GM12878 (cell line): ENCODE results near the gene MOXD1. TPM values are rescaled to one million over a fixed set of nuclear protein-coding genes. Genes with fewer than 3 reads are reported as not detected.

Experiments
- ATAC-seq: fragments of 200-7000 bp; cut with Tn5 transposase; 3 replicates; pipeline ENCODE4 v1.9.1; 2020; ENCODE audit warnings: mild to moderate bottlenecking, moderate library complexity
- BruUV-seq: library from RNA; stranded (reverse); fragments of 400-500 nt; replicated peaks from 2 replicates; lab custom pipeline; 2021; lab: Mats Ljungman, UMichigan
- CTCF ChIA-PET: fragments of 300-600 bp; sonication (Branson Sonifier 250); formaldehyde crosslinking; extraction: SDS; loops from one replicate; lab custom pipeline; 2021; ENCODE audit warnings: inconsistent platforms; lab: Yijun Ruan, JAX
- POLR2A ChIA-PET: fragments of 350-600 bp; formaldehyde crosslinking; extraction: SDS; loops from one replicate; lab custom pipeline; 2021; ENCODE audit warnings: inconsistent platforms; lab: Charles Lee
- RAD21 ChIA-PET: fragments of 300-600 bp; sonication (Branson Sonifier 250); formaldehyde crosslinking; loops from one replicate; lab custom pipeline; 2023; ENCODE audit warnings: antibody characterized with exemption; ENCODE audit not compliant: unreplicated experiment; lab: Charles Lee
- SMC1A ChIA-PET: fragments of 300-600 bp; sonication (Branson Sonifier 250); formaldehyde crosslinking; loops from one replicate; lab custom pipeline; 2023; ENCODE audit not compliant: unreplicated experiment, uncharacterized antibody; lab: Charles Lee
- DNase-seq: peaks from one replicate; pipeline ENCODE4 v3.0.0-alpha.2; 2011; ENCODE audit warnings: low read depth, low spot score
- FAIRE-seq: peaks from 3 replicates; lab custom pipeline; 2011; peaks lifted over from hg19 to GRCh38; lab: Jason Lieb, UNC
- H2AFZ ChIP-seq: 2 replicates; pipeline ENCODE4 v1.6.0; 2011; ENCODE audit warnings: low read depth, low read length, control low read depth; ENCODE audit not compliant: control insufficient read depth
- H3K27ac ChIP-seq: 2 replicates; pipeline ENCODE4 v1.5.1; 2011; ENCODE audit warnings: control low read depth; ENCODE audit not compliant: control insufficient read depth, insufficient read depth
- H3K27me3 ChIP-seq, 2 experiments: replicated peaks in 1 of 2; 2 replicates each; pipeline versions ENCODE4 v1.6.0 to v1.6.1; 2011; ENCODE audit warnings: low read length in 1 of 2; ENCODE audit not compliant: control insufficient read depth in 2 of 2, insufficient read depth in 2 of 2
- H3K36me3 ChIP-seq, 2 experiments: 2 replicates each; pipeline ENCODE4 v1.5.1; 2011; ENCODE audit warnings: low read length in 1 of 2; ENCODE audit not compliant: control insufficient read depth in 2 of 2, insufficient read depth in 2 of 2
- H3K4me1 ChIP-seq: 2 replicates; pipeline ENCODE4 v1.6.1; 2011; ENCODE audit warnings: mild to moderate bottlenecking, low read length, moderate library complexity, mixed read lengths; ENCODE audit not compliant: control insufficient read depth, insufficient read depth
- H3K4me2 ChIP-seq: 2 replicates; pipeline ENCODE4 v1.6.0; 2011; ENCODE audit warnings: control low read depth; ENCODE audit not compliant: control insufficient read depth, insufficient read depth
- H3K4me3 ChIP-seq: fragments of 200-600 bp; sonication (generic); 2 replicates; pipeline ENCODE4 v1.5.1; 2016
- H3K79me2 ChIP-seq: 2 replicates; pipeline ENCODE4 v1.6.0; 2011; ENCODE audit warnings: low read length; ENCODE audit not compliant: control insufficient read depth, insufficient read depth
- H3K9ac ChIP-seq: 2 replicates; pipeline ENCODE4 v1.8.0; 2011; ENCODE audit warnings: low read length, control low read depth, mixed read lengths; ENCODE audit not compliant: control insufficient read depth, insufficient read depth
- H3K9me3 ChIP-seq: replicated peaks from 3 replicates; pipeline ENCODE4 v1.5.1; 2011; ENCODE audit warnings: mild to moderate bottlenecking, low read length; ENCODE audit not compliant: control insufficient read depth, insufficient read depth
- H4K20me1 ChIP-seq: 2 replicates; pipeline ENCODE4 v1.6.0; 2011; ENCODE audit not compliant: control insufficient read depth, insufficient read depth
- JUNB ChIP-seq: IDR thresholded peaks from 2 replicates; pipeline ENCODE4 v1.6.1; 2016; ENCODE audit warnings: antibody characterized with exemption, mild to moderate bottlenecking
- KLF5 ChIP-seq: fragments of 450-650 bp; IDR thresholded peaks from 2 replicates; pipeline ENCODE4 v1.6.1; 2014; ENCODE audit warnings: mild to moderate bottlenecking; ENCODE audit not compliant: partially characterized antibody
- RAD51 ChIP-seq: fragments of 450-650 bp; IDR thresholded peaks from 2 replicates; pipeline ENCODE4 v1.6.1; 2016; ENCODE audit warnings: moderate library complexity, mild to moderate bottlenecking, inconsistent platforms
- SIX5 ChIP-seq: IDR thresholded peaks from 2 replicates; pipeline ENCODE4 v1.6.1; 2011; ENCODE audit warnings: mild to moderate bottlenecking, low read depth, low read length, moderate library complexity; ENCODE audit not compliant: severe bottlenecking
- ZBED1 ChIP-seq: IDR thresholded peaks from 2 replicates; pipeline ENCODE4 v1.6.1; 2016; ENCODE audit warnings: borderline replicate concordance
- ZNF274 ChIP-seq: IDR thresholded peaks from one replicate; pipeline ENCODE4 v1.8.0; 2011; ENCODE audit not compliant: insufficient read length, insufficient read depth
- WGBS: methylation state at CpG from one replicate; pipeline ENCODE4 v1.1.6; 2016; ENCODE audit warnings: low lambda C conversion rate; ENCODE audit not compliant: insufficient replicate concordance, insufficient coverage; ENCODE audit errors: missing lambda C conversion rate; 5-methylcytosine and 5-hydroxymethylcytosine counted together
- in situ Hi-C: fragments of 300-500 bp; cut with MboI; formaldehyde crosslinking; loops from 9 replicates; pipeline ENCODE4 v1.14.3; 2018; ENCODE audit warnings: mixed read lengths
- intact Hi-C: fragments of 100-400 bp; cut with micrococcal nuclease; formaldehyde crosslinking; loops from one replicate; pipeline ENCODE4 v1.14.2; 2022; ENCODE audit not compliant: unreplicated experiment
- polyA plus RNA-seq, 11 experiments: library from polyadenylated mRNA; depleted of rRNA in 4 of 11; unstranded in 6 of 11; stranded (reverse) in 5 of 11; fragments of >200 nt; fragmentation: Nextera tagmentation in 4 of 11; fragmentation: Illumina TruSeq in 1 of 11; extraction: Ambion mirVana in 4 of 11; extraction: Trizol in 1 of 11; gene quantifications; 1 replicate in 1 of 11; 2 replicates in 10 of 11; pipeline versions ENCODE4 v1.2.1 to v1.2.3, GENCODE V29; 2011 to 2016; ENCODE audit warnings: inconsistent platforms in 2 of 11, missing spikeins in 2 of 11, low read depth in 1 of 11
- total RNA-seq, 4 experiments: library from RNA; depleted of rRNA in 3 of 4; stranded (reverse); fragments of >200 nt in 3 of 4; fragmentation: Illumina TruSeq in 1 of 4; extraction: Trizol in 1 of 4; gene quantifications; 2 replicates each; pipeline versions ENCODE4 v1.2.1 to v1.2.3, GENCODE V29; 2013 to 2021
- TF ChIP-seq, protein P1 (sequence below): fragments of 450-650 bp; IDR thresholded peaks from 2 replicates; pipeline ENCODE4 v1.6.1; 2017; ENCODE audit warnings: mild to moderate bottlenecking, moderate library complexity
- TF ChIP-seq, protein P2 (sequence below): fragments of 450-650 bp; conservative IDR thresholded peaks from 2 replicates; pipeline ENCODE4 v1.6.1; 2017; ENCODE audit warnings: mild to moderate bottlenecking, moderate library complexity
- TF ChIP-seq, protein P3 (sequence below): IDR thresholded peaks from 2 replicates; pipeline ENCODE4 v1.6.1; 2012; ENCODE audit warnings: low read depth, low read length, improper control_type of control experiment
- TF ChIP-seq, protein P4 (sequence below): fragments of 450-650 bp; IDR thresholded peaks from 2 replicates; pipeline ENCODE4 v1.6.1; 2016; ENCODE audit warnings: mild to moderate bottlenecking, moderate library complexity, borderline replicate concordance

The MOXD1 gene
- total and polyA plus RNA-seq, 10 of the 15 experiments (the other 5 are each of a cell fraction or from before 2014, with no cell fraction given): 0.03 to 2.1 (median 0.64) TPM

DNA sequence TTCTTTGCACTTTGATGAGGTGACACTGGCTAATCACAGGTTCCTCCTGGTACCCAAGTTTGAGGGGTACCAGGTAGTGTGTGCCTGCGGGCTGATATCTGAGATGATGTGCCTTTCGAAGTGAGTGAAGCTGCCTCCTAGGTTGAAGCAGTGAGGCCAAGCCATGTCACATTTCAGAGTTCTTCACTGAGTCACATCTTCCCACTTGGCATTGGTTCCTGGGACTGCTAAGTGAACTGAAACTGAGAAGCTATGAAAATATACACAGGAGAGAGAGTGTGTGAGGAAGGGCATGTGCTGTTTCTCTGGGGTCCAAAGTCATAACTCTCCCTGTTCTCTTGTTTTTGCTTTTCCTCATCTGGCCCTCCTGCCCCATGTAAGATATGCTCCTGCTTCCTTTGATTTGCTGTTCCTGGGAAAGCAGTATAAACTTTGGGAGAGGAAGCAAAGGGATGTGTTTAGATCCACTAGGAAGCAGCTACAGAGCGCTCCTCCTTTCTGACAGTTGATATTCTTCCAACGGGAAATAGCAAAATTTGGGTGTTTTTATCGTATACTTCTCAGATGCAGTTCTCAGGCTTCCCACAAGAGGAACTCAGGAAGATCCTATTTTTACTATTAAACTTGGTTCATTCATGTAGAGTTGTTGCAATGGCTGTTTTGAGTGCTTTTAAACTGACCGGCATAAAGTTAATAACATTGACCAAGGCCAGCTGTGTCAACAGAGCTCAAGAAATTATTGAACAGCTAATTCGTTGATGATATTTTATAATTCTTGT, 153.7 kb downstream of the MOXD1 start:
- intact Hi-C loops (no loop called here), in situ Hi-C loops (no loop called here)
- ATAC-seq: no peak
- BruUV-seq: no TSS peak
- no peak overlapping the region for H3K4me3 ChIP-seq
- WGBS: 69% methylated on average over 7 of the region's 7 CpGs
- H3K27ac ChIP-seq: no peak overlapping the region
- no peak overlapping the region for H3K9ac ChIP-seq
- RAD21 ChIA-PET: no interaction called here
- TF ChIP-seq SIX5 (no peak), RAD51 (no peak), JUNB (no peak), KLF5 (no peak), ZBED1 (no peak), ZNF274 (no peak)
- TF ChIP-seq, protein P1, sequence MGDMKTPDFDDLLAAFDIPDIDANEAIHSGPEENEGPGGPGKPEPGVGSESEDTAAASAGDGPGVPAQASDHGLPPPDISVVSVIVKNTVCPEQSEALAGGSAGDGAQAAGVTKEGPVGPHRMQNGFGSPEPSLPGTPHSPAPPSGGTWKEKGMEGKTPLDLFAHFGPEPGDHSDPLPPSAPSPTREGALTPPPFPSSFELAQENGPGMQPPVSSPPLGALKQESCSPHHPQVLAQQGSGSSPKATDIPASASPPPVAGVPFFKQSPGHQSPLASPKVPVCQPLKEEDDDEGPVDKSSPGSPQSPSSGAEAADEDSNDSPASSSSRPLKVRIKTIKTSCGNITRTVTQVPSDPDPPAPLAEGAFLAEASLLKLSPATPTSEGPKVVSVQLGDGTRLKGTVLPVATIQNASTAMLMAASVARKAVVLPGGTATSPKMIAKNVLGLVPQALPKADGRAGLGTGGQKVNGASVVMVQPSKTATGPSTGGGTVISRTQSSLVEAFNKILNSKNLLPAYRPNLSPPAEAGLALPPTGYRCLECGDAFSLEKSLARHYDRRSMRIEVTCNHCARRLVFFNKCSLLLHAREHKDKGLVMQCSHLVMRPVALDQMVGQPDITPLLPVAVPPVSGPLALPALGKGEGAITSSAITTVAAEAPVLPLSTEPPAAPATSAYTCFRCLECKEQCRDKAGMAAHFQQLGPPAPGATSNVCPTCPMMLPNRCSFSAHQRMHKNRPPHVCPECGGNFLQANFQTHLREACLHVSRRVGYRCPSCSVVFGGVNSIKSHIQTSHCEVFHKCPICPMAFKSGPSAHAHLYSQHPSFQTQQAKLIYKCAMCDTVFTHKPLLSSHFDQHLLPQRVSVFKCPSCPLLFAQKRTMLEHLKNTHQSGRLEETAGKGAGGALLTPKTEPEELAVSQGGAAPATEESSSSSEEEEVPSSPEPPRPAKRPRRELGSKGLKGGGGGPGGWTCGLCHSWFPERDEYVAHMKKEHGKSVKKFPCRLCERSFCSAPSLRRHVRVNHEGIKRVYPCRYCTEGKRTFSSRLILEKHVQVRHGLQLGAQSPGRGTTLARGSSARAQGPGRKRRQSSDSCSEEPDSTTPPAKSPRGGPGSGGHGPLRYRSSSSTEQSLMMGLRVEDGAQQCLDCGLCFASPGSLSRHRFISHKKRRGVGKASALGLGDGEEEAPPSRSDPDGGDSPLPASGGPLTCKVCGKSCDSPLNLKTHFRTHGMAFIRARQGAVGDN: no peak
- TF ChIP-seq, protein P2, sequence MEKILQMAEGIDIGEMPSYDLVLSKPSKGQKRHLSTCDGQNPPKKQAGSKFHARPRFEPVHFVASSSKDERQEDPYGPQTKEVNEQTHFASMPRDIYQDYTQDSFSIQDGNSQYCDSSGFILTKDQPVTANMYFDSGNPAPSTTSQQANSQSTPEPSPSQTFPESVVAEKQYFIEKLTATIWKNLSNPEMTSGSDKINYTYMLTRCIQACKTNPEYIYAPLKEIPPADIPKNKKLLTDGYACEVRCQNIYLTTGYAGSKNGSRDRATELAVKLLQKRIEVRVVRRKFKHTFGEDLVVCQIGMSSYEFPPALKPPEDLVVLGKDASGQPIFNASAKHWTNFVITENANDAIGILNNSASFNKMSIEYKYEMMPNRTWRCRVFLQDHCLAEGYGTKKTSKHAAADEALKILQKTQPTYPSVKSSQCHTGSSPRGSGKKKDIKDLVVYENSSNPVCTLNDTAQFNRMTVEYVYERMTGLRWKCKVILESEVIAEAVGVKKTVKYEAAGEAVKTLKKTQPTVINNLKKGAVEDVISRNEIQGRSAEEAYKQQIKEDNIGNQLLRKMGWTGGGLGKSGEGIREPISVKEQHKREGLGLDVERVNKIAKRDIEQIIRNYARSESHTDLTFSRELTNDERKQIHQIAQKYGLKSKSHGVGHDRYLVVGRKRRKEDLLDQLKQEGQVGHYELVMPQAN: no peak
- TF ChIP-seq, protein P3, sequence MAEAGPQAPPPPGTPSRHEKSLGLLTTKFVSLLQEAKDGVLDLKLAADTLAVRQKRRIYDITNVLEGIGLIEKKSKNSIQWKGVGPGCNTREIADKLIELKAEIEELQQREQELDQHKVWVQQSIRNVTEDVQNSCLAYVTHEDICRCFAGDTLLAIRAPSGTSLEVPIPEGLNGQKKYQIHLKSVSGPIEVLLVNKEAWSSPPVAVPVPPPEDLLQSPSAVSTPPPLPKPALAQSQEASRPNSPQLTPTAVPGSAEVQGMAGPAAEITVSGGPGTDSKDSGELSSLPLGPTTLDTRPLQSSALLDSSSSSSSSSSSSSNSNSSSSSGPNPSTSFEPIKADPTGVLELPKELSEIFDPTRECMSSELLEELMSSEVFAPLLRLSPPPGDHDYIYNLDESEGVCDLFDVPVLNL: no peak
- TF ChIP-seq, protein P4, sequence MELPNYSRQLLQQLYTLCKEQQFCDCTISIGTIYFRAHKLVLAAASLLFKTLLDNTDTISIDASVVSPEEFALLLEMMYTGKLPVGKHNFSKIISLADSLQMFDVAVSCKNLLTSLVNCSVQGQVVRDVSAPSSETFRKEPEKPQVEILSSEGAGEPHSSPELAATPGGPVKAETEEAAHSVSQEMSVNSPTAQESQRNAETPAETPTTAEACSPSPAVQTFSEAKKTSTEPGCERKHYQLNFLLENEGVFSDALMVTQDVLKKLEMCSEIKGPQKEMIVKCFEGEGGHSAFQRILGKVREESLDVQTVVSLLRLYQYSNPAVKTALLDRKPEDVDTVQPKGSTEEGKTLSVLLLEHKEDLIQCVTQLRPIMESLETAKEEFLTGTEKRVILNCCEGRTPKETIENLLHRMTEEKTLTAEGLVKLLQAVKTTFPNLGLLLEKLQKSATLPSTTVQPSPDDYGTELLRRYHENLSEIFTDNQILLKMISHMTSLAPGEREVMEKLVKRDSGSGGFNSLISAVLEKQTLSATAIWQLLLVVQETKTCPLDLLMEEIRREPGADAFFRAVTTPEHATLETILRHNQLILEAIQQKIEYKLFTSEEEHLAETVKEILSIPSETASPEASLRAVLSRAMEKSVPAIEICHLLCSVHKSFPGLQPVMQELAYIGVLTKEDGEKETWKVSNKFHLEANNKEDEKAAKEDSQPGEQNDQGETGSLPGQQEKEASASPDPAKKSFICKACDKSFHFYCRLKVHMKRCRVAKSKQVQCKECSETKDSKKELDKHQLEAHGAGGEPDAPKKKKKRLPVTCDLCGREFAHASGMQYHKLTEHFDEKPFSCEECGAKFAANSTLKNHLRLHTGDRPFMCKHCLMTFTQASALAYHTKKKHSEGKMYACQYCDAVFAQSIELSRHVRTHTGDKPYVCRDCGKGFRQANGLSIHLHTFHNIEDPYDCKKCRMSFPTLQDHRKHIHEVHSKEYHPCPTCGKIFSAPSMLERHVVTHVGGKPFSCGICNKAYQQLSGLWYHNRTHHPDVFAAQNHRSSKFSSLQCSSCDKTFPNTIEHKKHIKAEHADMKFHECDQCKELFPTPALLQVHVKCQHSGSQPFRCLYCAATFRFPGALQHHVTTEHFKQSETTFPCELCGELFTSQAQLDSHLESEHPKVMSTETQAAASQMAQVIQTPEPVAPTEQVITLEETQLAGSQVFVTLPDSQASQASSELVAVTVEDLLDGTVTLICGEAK: no peak
- no peak overlapping the region for H3K4me2 ChIP-seq
- no peaks in the 10 kb centered on the region for H3K79me2 ChIP-seq
- no peaks in the 10 kb centered on the region; the same call in 2 of the 3 replicates for H3K9me3 ChIP-seq
- CTCF ChIA-PET: no interaction called here
- SMC1A ChIA-PET: interaction anchor here (0.6 kb wide), 1 partner anchor 78 kb away, joined by 3 read pairs; no protein-coding TSS in a partner anchor
- POLR2A ChIA-PET: no interaction called here
- H3K4me1 ChIP-seq: no peaks in the 10 kb centered on the region
- H3K27me3 ChIP-seq: peaks cover 0 to 2% of the 10 kb centered on the region in 2 experiments; a peak in 1 of 4 replicates
- H4K20me1 ChIP-seq: no peaks in the 10 kb centered on the region
- no peak for FAIRE-seq
- no peaks in the 10 kb centered on the region for H3K36me3 ChIP-seq
- H2AFZ ChIP-seq: no peak overlapping the region
- no peak for DNase-seq
